G401.6 (cell line): ENCODE data around the gene LSM4.
"Not testable (repeated sequence)": the region's sequence is repeated elsewhere in the genome, so short reads cannot be mapped to it uniquely, and the experiment has no call there.

Experiments
- FAIRE-seq: peaks from 2 replicates; lab custom pipeline; 2012; peaks lifted over from hg19 to GRCh38; lab: Jason Lieb, UNC

Gene LSM4

DNA sequence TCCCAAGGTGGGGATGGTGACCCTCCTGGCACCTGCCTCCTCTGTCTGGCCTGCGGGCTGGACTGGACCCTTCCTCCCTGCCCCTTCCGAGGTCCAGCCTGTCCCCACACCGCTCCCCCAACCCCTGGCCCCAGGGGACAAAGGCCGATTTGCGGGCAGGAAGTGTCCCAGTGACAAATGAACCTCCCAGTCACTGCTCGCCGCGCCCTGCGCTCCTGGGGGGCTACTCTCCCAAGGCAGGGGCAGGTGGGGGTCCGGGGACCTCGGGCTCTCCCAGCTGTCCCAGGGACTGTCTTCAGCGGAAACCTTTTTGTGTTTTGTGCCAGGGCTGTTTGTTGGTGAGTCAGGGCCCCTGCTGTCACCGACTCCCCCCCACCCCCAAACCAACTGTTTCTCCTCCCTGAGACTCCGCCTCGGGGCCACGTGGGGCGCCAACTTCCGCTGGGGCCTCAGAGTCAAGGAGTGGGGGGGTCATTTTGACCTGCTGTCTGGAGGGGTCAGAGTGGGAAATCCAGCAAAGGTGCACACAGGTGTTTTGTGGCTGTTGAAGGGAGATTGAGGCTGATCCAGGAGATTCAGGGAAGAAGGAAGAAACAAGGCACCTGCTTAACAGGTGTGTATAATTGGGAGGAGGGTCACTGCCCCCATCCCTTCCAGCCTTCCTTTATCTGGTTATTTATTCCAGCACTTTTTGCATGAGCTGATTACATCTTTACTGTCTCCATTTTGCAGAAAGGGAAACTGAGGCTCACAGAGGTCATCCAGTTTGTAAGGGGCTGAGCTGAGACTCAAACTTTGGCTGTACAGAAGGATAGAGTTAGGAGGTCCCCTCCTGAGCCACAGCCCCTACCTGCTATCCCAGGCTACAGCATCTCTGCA, 18.4 kb upstream of the LSM4 start:
- no peak for FAIRE-seq

DNA sequence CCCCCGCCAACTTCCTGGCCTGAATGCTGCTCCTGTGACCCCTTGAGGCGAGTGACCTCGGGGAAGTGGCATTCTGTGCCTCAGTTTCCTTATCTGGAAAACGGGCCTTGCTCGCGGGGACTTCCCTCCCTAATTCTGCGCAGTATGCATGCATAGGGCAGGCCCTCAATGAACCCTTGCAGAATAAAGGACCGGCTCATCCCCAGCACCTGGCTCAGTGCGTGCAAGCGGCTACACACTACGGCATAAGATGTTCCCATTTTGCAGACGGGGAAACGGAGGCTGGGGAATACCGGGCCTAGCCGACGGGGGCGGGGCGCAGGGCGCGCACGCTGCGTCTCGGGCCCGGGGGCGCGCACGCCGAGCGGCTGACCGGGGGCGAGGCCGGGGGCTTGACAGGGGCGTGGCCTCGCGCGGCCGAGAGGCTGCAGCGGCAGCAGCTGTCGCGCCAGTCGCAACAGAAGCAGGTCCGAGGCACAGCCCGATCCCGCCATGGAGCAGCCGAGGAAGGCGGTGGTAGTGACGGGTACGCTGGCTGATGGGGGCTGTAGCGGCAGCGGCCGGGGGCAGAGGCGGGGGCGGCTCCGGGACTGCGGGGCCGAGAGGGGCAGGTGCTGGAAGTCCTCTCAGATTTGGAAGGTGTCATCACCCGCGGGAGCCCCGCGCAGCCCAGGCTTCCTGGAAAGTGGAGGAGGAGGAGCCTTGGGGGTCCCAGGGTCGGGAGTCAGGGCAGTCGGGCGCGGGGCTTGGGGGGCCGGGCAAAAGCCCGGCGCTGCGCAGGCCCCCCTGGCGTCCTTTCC, 17.5 kb upstream of the LSM4 start, which contains the start of gene PGPEP1:
Gene PGPEP1, plus strand, starts transcription at position 409 of the 800 bp plus-strand sequence. Its CDS starts 84 bp downstream, at position 493.
- no peak for FAIRE-seq

DNA sequence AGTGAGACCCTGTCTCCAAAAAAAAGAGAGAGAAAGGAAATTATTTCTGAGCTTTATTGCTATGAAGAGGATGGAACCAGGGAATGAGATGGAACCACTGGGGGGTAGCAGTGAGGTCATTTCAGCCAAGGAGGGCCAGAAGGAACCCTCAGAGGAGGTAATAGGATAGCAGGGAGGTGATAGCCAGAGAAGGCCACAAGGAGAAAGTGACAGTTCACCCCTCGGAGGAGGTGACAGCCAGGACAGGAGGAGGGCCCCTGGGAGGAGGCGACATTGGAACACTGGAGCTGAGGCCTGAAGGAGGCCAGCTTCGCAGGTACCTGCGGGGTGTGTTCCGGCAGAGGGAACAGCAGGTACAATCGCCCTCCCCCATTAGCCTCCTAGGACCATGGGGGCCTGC, 16.8 kb upstream of the LSM4 start:
- no peak for FAIRE-seq

DNA sequence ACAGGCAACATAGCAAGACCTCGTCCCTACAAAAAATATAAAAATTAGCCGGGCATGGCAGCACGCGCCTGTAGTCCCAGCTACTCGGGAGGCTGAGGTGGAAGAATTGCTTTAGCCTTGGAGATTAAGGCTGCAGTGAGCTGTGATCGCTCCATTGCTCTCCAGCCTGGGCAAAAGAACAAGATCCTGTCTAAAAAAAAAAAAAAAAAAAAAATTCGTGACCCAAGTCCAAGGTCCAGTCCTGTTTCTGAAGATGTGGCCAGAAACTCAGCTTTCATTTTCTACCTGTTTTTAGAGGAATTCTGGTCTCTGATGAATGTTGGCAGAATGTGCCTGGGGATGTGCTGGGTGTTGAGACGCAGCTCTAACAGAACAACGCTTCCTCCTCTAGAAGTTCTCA, 15.7 kb upstream of the LSM4 start:
- FAIRE-seq: no peak

DNA sequence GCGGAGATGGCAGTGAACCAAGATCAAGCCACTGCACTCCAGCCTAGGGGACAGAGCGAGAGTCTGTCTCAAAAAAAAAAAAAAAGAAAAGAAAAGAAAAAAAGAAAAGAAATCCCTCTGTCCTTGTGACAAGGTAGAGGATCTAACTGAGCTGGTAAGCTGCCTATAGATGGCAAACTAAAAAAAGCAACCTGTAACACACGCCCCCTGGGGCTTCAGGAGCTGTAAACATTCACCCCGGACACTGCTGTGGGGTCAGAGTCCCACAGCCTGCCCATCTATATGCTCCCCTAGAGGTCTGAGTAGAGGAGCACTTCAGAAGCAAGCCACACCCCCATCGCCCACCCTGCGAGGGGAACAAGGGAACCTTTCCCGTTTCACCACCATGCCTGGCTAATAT, 13.2 kb upstream of the LSM4 start:
- FAIRE-seq: no peak

DNA sequence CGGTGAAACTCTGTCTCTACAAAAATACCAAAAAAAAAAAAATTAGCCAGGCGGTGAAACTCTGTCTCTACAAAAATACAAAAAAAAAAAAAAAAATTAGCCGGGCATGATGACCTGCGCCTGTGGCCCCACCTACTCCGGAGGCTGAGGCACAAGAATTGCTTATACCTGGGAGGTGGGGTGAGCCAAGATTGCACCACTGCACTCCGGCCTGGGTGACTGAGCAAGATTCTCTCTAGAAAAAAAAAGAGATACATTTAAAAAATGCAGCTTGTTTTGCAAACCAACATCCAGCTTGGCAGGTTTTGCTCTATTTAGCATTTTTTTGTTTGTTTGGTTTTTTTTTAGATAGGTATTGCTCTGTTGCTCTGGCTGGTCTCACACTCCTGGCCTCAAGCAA, 10.8 kb upstream of the LSM4 start:
- no peak for FAIRE-seq

DNA sequence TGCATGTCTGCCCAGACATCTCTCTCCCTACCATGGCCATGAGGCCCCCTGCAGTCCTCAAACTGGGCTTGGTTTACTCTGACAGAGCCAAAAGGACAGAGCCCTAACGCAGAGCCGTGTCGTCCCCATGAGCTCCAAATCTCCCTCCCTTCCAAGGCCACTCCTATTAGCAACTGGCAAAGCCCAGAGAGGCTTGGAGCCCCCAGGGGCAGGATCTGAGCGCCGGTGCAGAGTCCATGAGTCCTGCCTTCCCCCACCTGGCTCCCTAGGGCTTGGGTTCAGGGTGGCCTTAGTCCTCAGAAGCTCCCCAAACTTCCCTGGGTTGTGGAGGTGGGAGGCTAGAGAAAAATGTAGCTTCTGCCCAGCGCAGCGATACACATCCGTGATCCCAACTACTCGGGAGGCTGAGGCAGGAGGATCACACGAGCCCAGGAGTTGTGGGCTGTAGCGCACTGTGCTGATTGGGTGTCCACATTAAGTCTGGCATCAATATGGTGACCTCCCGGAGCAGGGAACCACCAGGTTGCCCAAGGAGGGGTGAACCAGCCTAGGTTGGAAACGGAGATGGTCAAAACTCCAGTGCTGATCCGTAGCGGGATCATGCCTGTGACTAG, 10.1 kb upstream of the LSM4 start:
- no peak for FAIRE-seq

DNA sequence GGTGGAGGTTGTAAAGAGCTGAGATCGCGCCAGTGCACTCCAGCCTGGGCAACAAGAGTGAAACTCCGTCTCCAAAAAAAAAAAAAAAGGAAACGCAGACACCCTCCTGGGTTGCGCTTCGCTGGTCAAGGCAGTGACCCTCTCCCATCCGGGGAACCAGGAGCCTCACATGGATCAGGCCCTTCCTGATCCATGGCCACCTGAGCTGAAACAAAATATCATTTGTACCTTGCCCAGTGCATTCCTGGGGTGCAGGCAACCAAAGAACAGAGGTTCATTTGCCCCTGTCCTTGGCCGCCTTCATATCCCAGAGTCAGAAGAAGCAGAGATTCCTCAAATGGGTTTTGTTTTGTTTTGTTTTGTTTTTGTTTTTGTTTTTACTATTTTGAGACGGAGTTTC, 8.0 kb upstream of the LSM4 start:
- no peak for FAIRE-seq

DNA sequence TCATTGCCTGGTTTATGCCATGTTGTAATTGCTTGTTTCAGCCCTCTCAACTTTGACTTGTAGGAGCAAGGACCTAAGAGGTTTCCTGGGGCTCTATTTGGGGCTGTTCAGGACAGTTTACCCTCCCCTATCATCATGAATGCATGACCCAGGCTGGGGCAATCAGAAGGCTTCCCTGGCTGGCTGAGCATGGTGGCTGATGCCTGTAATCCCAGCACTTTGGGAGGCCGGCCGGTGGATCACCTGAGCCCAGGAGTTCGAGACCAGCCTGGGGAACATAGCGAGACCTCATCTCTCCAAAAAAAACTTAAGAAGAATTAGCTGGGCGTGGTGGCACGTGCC, 6.1 kb upstream of the LSM4 start:
- FAIRE-seq: no peak

DNA sequence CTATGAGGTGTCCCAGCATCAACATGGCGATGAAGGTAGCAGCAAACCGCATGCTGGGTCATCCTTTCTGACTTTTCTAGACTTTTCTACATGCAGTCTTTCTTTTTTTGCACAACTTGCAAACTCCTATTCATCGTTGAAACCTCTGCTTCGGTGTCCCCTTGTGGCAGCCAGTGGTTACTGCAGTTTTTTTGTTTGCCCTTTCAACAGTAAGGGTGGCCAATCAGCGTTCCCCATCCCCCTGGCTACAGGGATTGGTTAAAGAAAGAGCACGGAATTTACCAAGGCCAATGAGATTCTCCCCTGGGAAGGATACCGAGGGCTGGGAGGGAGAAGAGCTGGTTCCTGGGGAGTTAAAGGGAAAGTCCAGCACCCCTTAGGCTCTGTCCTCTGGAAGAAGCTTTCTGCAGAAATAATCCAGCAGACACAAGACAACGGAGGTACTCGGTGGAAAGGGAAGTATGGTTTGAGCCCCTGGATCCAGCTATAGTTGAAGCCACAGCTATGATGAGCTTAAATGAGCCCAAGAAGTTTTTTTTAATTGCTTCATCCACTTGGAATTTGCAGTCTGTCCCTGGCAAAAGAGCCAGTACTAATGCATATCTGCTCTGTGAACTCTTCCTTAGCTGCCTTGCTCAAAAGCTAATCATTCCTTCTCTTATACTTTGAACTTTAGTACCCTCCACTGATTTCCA, 5.6 kb upstream of the LSM4 start:
- peak; percentile 99 for FAIRE-seq

DNA sequence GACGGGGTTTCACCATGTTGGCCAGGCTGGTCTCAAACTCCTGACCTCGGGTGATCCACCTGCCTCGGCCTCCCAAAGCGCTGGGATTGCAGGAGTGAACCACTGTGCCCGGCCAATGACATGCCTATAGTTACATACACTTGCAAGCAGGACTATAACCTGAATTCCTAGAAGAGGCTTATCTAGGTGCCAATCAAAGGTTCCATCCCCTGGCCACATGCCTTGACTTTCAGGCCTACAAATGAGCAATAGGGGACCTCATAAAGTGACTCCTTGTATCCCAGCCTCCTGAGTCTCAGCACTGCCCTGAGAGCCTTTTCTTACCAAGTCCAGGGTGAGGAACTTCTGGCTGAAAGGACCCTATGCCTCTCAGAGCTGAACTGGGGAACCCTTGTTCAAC, 3.9 kb upstream of the LSM4 start:
- FAIRE-seq: no peak

DNA sequence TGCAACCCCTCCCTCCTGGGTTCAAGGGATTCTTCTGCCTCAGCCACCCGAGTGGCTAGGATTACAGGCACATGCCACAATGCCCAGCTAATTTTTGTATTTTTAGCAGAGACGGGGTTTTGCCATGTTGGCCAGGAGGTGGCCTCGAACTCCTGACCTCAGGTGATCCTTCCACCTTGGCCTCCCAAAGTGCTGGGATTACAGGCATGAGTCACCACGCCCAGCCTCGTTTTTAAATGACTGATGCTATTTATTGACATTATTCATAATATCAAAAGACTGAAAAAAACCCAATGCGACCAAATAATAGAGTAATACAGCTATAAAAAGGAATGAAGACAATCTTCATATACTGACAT, 1.5 kb upstream of the LSM4 start:
- not testable (repeated sequence) for FAIRE-seq

DNA sequence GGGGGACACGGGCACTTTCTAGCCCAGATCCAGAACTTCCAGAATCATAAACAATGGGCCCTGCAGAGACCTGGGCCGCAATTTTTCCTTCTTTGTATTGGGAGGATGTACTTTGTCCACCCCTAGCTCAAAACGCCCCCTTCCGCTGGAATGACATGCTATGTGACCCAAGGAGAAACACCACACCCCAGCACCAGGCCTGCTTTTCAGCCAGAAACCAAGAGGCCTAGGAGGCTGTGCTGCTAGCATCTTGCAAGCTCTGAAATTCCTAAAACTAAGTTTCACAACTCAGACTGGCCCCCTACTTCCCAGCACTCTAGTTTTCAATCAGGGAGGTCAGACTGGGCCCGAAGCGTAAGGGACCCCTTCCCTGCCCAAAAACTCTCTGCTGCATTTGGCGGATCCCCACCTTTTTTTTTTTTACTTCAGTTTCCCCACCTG, 538 bp downstream of the LSM4 start:
- FAIRE-seq: peak; percentile 11

DNA sequence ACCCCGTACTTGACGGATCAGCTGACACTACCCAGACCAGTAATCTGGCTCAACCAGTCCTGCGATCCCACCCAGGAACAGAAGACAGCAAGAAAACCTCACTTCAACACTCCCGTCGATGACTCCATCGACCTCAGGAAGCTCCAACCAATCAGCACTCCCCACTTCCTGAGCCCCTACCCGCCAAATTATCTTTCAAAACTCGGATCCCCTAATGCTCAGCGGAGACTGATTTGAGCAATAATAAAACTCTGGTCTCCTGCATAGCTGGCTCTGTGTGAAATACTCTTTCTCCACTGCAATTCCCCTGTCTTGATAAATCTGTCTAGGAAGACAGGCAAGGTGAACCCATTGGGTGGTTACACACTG, 1.2 kb downstream of the LSM4 start:
- no peak for FAIRE-seq

DNA sequence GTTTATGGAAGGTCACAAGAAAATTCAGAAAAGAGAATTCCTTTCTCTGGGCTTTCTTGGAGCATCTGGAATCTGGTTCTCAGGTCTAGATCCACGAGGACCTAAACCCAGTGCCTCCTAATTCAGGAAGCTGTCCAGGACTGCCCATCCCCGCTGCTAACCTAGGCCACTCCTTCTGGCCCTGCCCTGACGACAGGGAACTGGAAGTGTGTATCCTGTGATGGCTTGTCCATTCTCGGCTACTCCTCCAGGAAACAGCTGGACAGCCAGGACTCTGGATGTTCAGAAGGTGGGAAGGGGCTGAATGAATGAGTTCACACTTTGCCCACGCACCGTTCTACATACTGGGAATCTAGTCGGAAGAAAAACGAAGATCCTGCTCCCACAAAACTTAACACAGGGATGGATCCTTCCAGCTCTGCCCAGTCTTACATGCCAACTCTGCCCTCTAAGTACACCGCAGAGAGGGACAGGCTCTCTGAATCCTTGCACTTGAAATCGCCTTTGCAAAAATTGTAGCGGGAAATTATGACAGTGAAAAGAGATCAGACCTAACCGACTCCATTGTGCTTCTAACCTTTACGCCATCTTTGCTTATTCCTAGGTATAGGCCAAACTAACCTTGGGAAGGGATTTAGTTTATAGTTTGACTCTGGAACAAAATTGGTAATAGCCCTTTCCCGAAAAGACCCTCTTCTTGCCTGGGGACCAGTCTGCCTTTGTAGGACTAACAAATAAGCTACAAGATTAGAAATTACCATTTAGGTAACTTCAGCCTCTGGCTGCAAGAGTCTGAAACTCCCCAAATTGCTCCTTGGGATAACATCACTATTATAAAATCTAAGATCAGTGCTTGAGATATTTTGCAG, 1.8 kb downstream of the LSM4 start:
- no peak for FAIRE-seq

DNA sequence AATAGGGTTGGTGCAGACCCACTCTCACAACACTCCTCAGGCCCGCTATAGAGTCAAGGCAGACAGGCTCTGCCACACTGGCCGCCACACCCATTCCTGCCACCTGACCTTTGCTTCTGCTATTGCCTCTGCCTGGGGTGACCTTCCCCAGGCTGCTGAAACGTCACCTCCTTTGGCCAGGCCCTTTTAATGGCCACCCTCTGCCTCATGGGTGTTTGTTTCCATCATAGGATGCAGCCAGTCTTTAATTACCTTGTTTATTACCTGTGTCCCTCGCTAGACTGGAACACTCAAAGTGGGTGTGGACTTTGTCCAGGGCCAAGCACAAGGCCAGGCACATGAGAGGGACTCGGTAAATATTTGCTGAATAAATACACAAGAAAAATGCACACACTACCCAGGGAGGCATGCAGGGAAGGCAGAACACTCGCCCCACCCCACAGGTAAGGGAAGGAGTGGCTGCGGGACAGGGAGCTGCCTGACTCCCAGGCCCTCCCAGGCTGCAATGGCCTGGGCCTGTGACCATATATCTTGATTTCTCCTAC, 3.2 kb downstream of the LSM4 start:
- no peak for FAIRE-seq

DNA sequence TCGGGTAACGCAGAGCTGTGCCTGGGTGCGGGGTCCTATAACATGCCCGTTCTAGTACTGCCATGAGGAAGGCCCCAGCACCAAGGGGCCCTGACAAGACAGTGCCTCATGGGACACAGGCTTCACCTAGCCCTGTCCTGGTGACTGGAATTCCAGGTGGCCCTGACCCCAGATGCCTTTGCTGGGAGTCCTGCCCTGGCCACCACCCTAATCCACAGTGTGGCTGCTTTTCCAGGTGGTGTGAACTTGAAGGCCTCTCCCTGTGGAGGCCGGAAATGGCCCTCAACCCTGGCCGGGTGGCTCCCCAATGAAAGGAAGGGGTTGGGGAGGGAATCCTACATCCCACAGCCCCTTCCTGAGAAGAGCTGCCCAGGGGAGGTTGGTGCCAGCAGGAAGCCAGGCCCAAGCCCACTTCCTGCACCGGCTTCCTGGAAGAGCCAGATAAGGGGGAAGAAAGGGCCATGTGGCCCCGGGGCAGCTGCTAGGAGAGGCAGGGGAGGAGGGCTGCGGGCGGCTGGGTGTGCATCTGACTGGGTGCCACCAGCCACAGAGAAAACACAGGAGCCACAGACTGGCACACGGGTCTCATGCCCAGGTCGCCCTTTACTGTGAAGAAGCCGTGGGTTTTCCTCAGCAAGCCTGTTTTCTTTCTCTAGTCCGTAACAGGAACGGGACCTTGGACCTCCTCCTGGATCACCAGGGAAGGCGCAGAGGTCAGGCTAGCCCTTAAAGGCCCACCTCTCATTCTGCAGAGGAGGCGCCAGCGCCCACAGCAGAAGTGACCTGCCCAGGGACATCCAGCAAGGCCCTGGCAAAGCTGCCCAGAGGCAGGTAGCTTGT, 4.7 kb downstream of the LSM4 start:
- no peak for FAIRE-seq

DNA sequence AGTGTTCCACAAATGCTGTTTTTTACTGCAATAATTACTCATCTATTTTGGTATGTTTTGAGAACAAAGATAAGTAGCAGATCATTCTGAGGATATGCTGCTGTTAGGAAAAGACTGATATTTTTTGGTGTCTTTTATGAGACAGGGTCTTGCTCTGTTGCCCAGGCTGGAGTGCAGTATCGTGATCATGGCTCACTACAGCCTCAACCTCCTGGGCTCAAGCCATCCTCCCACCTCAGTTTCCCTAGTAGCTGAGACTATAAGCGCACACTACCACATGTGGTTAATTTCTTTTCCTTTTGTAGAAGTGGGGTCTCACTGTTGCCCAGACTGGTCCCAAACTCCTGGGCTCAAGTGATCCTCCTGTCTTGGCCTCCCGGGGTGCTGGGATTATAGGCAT, 9.5 kb downstream of the LSM4 start:
- no peak for FAIRE-seq

DNA sequence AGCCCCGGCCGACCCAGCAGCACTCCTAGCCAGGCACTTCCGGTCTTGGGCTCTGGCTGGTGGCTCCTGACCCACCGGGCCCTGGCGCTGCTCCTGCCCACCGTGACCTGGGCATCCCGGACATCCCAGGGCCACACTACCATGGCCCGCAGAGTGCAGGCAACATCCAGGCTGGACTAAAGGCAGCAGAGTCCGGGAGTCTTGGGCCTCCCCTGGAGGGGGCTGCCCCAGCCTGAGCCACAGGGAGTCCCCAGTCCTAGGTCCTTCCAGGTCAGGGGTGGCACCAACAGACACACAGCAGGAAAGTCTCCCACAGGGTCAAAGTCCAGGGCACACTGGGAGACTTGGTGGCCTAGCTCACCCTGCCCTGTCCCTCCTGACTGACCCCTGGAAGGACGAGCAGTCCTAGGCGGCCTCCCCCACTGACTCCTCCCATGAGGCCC, 10.8 kb downstream of the LSM4 start:
- no peak for FAIRE-seq

DNA sequence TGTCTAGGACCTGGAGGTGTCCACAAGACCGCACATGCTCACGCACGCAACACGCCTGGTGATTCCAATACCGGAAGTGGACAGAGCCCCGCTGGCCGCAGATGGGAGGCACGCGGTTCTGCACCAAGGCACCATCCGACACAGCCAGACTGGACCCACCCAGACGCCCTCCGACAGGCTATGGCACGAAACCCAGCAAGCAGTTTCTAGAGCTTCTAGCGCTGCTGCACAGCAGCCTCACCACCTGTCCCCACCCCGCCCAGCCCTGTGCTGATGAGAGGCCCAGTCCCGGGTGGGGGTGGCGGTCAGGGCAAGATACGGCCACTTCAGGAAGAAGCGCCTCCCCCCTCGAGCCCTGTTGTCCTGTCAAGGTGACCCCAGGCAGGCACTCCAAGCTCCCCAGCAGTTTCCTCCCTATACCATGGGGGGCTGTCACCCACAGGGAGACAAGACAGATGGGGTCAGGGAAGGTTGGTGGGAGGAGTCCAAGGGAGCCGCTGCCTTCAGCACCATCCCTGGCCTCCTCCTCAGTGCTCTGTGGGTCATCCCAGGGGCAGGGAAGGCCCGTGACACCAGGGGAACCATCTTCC, 11.3 kb downstream of the LSM4 start:
- FAIRE-seq: no peak
